Liver (tissue), 9 donors: Measurements from ENCODE around the gene LRCH2. TPM values are rescaled to one million over a fixed set of nuclear protein-coding genes. Genes with fewer than 3 reads are reported as not detected.

ENCODE experiments used
- DNase-seq: peaks from one replicate; pipeline ENCODE4 v3.0.0-alpha.2; 2017; ENCODE audit warnings: low spot score
- H3K27ac ChIP-seq, 2 donors: one replicate each; pipeline ENCODE4 v1.7.0; 2013; ENCODE audit warnings: inconsistent platforms in 2 of 2, low read length in 2 of 2, control low read depth in 1 of 2, low read depth in 1 of 2, mild to moderate bottlenecking in 1 of 2
- H3K27me3 ChIP-seq, 4 donors: one replicate each; pipeline versions ENCODE4 v1.6.1 to v1.7.0; 2013; ENCODE audit warnings: low read length in 3 of 4, inconsistent platforms in 1 of 4, mild to moderate bottlenecking in 1 of 4, moderate library complexity in 1 of 4; ENCODE audit not compliant: control insufficient read depth in 4 of 4, insufficient read depth in 4 of 4
- H3K36me3 ChIP-seq, 4 donors: one replicate each; pipeline versions ENCODE4 v1.6.1 to v1.7.0; 2013; ENCODE audit warnings: low read length in 3 of 4, mild to moderate bottlenecking in 3 of 4, low read depth in 1 of 4, moderate library complexity in 1 of 4; ENCODE audit not compliant: control insufficient read depth in 4 of 4, insufficient read depth in 3 of 4
- H3K4me1 ChIP-seq, 4 donors: one replicate each; pipeline versions ENCODE4 v1.6.1 to v1.7.0; 2013; ENCODE audit warnings: low read length in 3 of 4, mild to moderate bottlenecking in 3 of 4, moderate library complexity in 1 of 4; ENCODE audit not compliant: control insufficient read depth in 4 of 4, insufficient read depth in 4 of 4
- H3K4me3 ChIP-seq, 3 donors: one replicate each; pipeline versions ENCODE4 v1.6.1 to v1.7.0; 2013; ENCODE audit warnings: low read length in 3 of 3, control low read depth in 1 of 3, low read depth in 1 of 3, mild to moderate bottlenecking in 1 of 3
- H3K9ac ChIP-seq, 2 donors: one replicate each; pipeline ENCODE4 v1.7.0; 2013; ENCODE audit warnings: low read length in 2 of 2, mild to moderate bottlenecking in 2 of 2, moderate library complexity in 2 of 2, control low read depth in 1 of 2, low read depth in 1 of 2
- H3K9me3 ChIP-seq, 4 donors: one replicate each; pipeline versions ENCODE4 v1.6.1 to v1.7.0; 2013; ENCODE audit warnings: low read length in 3 of 4; ENCODE audit not compliant: control insufficient read depth in 4 of 4
- FOXA1 ChIP-seq: IDR thresholded peaks from 2 replicates; pipeline ENCODE4 v1.6.1; 2016; ENCODE audit warnings: antibody characterized with exemption
- FOXA2 ChIP-seq: IDR thresholded peaks from 2 replicates; pipeline ENCODE4 v1.6.1; 2016; ENCODE audit warnings: antibody characterized with exemption
- GABPA ChIP-seq, 2 donors: IDR thresholded peaks in 1 of 2; conservative IDR thresholded peaks in 1 of 2; 2 replicates each; pipeline ENCODE4 v1.6.1; 2016; ENCODE audit warnings: antibody characterized with exemption in 2 of 2, mild to moderate bottlenecking in 1 of 2, moderate library complexity in 1 of 2
- RAD21 ChIP-seq, 2 donors: IDR thresholded peaks; 2 replicates each; pipeline ENCODE4 v1.6.1; 2016; ENCODE audit warnings: antibody characterized with exemption in 2 of 2, mild to moderate bottlenecking in 2 of 2
- RXRA ChIP-seq, 2 donors: IDR thresholded peaks; 2 replicates each; pipeline ENCODE4 v1.6.1; 2017 to 2018; ENCODE audit warnings: antibody characterized with exemption in 2 of 2, mild to moderate bottlenecking in 1 of 2
- SP1 ChIP-seq: IDR thresholded peaks from 2 replicates; pipeline ENCODE4 v1.6.1; 2018; ENCODE audit warnings: antibody characterized with exemption, mild to moderate bottlenecking
- TAF1 ChIP-seq: conservative IDR thresholded peaks from 2 replicates; pipeline ENCODE4 v1.6.1; 2016; ENCODE audit warnings: antibody characterized with exemption, mild to moderate bottlenecking
- WGBS: extraction: QIAGEN DNeasy Blood & Tissue Kit; methylation state at CpG from one replicate; pipeline ENCODE4 v1.1.7; 2013; 5-methylcytosine and 5-hydroxymethylcytosine counted together
- polyA plus RNA-seq, 2 donors: library from polyadenylated mRNA; stranded (reverse) in 1 of 2; unstranded in 1 of 2; fragments of 200-250 nt in 1 of 2; fragments of >200 nt in 1 of 2; fragmentation: Nextera tagmentation in 1 of 2; extraction: Ambion mirVana in 1 of 2; gene quantifications; one replicate each; pipeline versions ENCODE4 v1.2.1 to v1.2.3, GENCODE V29; 2013 to 2015
- total RNA-seq, 2 donors: library from RNA; depleted of rRNA; stranded (reverse); fragments of >200 nt; gene quantifications; one replicate each; pipeline ENCODE4 v1.2.3, GENCODE V29; 2014
- TF ChIP-seq, protein P1 (sequence below): IDR thresholded peaks from 2 replicates; pipeline ENCODE4 v1.6.1; 2016; ENCODE audit warnings: antibody characterized with exemption
- TF ChIP-seq, protein P2 (sequence below): fragments of 150-350 bp; IDR thresholded peaks from 2 replicates; pipeline ENCODE4 v1.5.1; 2017; ENCODE audit warnings: improper control_type of control experiment, low read depth, low read length; ENCODE audit not compliant: missing input control
- TF ChIP-seq, protein P3 (sequence below): IDR thresholded peaks from 2 replicates; pipeline ENCODE4 v1.6.1; 2016; ENCODE audit warnings: antibody characterized with exemption, mild to moderate bottlenecking
- TF ChIP-seq, protein P4 (sequence below): IDR thresholded peaks from 2 replicates; pipeline ENCODE4 v1.6.1; 2016; ENCODE audit warnings: antibody characterized with exemption
- donor health status: healthy.
- donor health status: healthy.
- donor health status: healthy.
- donor health status: healthy.
- donor health status: healthy.

Gene LRCH2
- total and polyA plus RNA-seq, 4 donors: 0.06 to 0.42 (median 0.24) TPM

DNA sequence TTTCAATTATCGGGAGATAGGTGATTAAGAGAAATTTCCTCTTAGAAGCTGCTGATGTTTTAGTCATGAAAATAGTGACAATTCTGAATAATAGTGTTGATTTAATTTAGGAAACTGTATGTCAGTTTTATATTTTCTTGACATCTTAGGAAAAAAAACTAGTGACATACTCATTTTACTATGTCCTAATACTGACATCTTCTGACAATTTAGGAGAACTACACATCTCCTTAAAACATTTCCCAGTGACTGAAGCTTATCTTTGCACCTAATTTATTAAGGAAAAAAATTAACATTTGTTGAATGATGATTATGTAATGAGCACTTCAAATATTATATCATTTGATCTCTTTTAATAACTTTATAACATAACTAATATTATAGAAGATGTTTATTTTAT, 86.7 kb downstream of the LRCH2 start:
- H3K36me3 ChIP-seq: no peaks in the 10 kb centered on the region
- H3K4me3 ChIP-seq: no peak overlapping the region
- H3K4me1 ChIP-seq: no peaks in the 10 kb centered on the region
- H3K9ac ChIP-seq: no peak overlapping the region
- 71% methylated on average over 1 of the region's 1 CpG for WGBS
- no peaks in the 10 kb centered on the region for H3K27me3 ChIP-seq
- TF ChIP-seq, protein P1, sequence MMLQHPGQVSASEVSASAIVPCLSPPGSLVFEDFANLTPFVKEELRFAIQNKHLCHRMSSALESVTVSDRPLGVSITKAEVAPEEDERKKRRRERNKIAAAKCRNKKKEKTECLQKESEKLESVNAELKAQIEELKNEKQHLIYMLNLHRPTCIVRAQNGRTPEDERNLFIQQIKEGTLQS: no peak
- peak; percentile 65 to 74 for TF ChIP-seq RAD21 (IDR thresholded peaks at IDR 0.05)
- TF ChIP-seq, protein P2, sequence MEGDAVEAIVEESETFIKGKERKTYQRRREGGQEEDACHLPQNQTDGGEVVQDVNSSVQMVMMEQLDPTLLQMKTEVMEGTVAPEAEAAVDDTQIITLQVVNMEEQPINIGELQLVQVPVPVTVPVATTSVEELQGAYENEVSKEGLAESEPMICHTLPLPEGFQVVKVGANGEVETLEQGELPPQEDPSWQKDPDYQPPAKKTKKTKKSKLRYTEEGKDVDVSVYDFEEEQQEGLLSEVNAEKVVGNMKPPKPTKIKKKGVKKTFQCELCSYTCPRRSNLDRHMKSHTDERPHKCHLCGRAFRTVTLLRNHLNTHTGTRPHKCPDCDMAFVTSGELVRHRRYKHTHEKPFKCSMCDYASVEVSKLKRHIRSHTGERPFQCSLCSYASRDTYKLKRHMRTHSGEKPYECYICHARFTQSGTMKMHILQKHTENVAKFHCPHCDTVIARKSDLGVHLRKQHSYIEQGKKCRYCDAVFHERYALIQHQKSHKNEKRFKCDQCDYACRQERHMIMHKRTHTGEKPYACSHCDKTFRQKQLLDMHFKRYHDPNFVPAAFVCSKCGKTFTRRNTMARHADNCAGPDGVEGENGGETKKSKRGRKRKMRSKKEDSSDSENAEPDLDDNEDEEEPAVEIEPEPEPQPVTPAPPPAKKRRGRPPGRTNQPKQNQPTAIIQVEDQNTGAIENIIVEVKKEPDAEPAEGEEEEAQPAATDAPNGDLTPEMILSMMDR: peak; percentile 43
- TF ChIP-seq SP1: no peak
- no peaks in the 10 kb centered on the region for H3K9me3 ChIP-seq
- no peak for DNase-seq
- H3K27ac ChIP-seq: no peak overlapping the region

DNA sequence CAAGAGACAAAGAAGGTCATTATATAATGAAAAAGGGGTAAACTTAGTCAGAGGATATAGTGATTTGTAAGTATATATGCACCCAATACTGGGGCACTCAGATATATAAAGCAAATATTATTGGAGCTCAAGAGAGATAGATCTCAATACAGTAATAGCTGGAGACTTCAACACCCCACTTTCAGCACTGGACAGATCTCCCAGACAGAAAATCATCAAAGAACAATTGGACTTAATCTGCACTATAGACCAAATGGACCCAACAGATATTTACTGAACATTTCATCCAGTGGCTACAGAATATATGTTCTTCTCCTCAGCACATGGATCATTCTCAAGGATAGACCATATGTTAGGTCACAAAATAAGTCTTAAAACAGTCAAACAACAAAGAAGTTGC, 91.8 kb downstream of the LRCH2 start:
- TF ChIP-seq FOXA2: no peak
- TF ChIP-seq, protein P3, sequence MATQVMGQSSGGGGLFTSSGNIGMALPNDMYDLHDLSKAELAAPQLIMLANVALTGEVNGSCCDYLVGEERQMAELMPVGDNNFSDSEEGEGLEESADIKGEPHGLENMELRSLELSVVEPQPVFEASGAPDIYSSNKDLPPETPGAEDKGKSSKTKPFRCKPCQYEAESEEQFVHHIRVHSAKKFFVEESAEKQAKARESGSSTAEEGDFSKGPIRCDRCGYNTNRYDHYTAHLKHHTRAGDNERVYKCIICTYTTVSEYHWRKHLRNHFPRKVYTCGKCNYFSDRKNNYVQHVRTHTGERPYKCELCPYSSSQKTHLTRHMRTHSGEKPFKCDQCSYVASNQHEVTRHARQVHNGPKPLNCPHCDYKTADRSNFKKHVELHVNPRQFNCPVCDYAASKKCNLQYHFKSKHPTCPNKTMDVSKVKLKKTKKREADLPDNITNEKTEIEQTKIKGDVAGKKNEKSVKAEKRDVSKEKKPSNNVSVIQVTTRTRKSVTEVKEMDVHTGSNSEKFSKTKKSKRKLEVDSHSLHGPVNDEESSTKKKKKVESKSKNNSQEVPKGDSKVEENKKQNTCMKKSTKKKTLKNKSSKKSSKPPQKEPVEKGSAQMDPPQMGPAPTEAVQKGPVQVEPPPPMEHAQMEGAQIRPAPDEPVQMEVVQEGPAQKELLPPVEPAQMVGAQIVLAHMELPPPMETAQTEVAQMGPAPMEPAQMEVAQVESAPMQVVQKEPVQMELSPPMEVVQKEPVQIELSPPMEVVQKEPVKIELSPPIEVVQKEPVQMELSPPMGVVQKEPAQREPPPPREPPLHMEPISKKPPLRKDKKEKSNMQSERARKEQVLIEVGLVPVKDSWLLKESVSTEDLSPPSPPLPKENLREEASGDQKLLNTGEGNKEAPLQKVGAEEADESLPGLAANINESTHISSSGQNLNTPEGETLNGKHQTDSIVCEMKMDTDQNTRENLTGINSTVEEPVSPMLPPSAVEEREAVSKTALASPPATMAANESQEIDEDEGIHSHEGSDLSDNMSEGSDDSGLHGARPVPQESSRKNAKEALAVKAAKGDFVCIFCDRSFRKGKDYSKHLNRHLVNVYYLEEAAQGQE: peak; percentile 57
- DNase-seq: no peak
- no peaks in the 10 kb centered on the region for H3K36me3 ChIP-seq
- H3K9ac ChIP-seq: no peak overlapping the region
- no peaks in the 10 kb centered on the region for H3K27me3 ChIP-seq
- H3K4me3 ChIP-seq: no peak overlapping the region
- H3K9me3 ChIP-seq: peaks cover 0 to 2% (median 0%) of the 10 kb centered on the region in 4 donors
- H3K4me1 ChIP-seq: no peaks in the 10 kb centered on the region
- no peak overlapping the region for H3K27ac ChIP-seq

DNA sequence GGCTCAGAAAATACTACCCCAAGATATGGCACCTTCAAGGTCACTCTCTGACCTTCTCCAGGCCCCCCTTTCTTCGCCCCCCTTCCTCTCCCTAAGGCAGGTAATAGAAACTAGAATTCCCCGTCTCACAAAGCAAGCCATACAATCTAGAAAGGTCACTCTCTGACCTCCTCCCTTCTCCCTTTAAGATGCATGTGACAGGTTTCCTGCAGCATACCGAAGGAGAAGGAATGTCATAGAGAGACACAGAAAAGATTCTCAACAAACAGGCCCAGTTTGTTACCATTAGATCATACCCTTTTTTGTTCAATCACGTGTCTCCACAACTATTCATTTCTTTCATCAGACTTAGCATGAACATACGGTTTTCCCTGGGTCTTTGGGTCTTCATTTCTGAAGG, 95.9 kb downstream of the LRCH2 start:
- H3K4me1 ChIP-seq: no peaks in the 10 kb centered on the region
- WGBS: 76% methylated on average over 5 of the region's 5 CpGs
- TF ChIP-seq TAF1 (no peak), FOXA1 (no peak), RXRA (IDR thresholded peaks at IDR 0.05) (no peak), GABPA (IDR thresholded peaks at IDR 0.05 in 1 of 2, conservative IDR thresholded peaks at IDR 0.05 in 1 of 2) (no peak)
- TF ChIP-seq, protein P4, sequence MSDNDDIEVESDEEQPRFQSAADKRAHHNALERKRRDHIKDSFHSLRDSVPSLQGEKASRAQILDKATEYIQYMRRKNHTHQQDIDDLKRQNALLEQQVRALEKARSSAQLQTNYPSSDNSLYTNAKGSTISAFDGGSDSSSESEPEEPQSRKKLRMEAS: no peak
- DNase-seq: no peak
- no peak overlapping the region for H3K9ac ChIP-seq
- H3K4me3 ChIP-seq: no peak overlapping the region
- H3K27me3 ChIP-seq: no peaks in the 10 kb centered on the region
- peaks cover 0 to 2% (median 0%) of the 10 kb centered on the region in 4 donors for H3K9me3 ChIP-seq
- no peak overlapping the region for H3K27ac ChIP-seq
- H3K36me3 ChIP-seq: no peaks in the 10 kb centered on the region
